ENCODE data around the gene SPOCK1. TPM values are rescaled to one million over a fixed set of nuclear protein-coding genes. Genes with fewer than 3 reads are reported as not detected.
"Not testable (repeated sequence)": the region's sequence is repeated elsewhere in the genome, so short reads cannot be mapped to it uniquely, and the experiment has no call there.

The SPOCK1 gene
- total and polyA plus RNA-seq, 12 donors = 13.7 to 70.3 (median 28.6) TPM

DNA sequence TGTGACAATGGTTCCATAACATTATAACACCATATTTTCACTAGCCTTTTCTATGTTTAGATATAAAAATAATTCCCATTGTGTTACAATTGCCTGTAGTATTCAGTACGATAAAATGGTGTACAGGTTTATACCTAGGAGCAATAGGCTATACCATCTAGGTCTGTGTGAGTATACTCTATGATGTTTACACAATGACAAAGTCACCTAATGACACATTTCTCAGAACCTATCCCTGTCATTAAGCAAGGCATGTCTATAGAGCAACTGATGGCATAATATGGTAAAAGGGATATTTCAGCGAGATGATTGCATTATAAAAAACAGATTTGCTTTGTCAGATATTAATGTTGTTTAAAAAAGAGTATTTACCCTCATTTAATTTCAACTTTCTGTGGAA lies 517.2 kb downstream of the SPOCK1 start:
- 90 to 93% methylated on average over 2 of the region's 2 CpGs for WGBS, 2 donors
- no peaks in the 10 kb centered on the region for H3K27me3 ChIP-seq
- intact Hi-C loops (cut with DNase I) = loop anchor here in 2 of 10 donors (10.0 kb wide), 2 partner anchors 167 to 1997 kb away; no protein-coding TSS in a partner anchor
- H3K4me1 ChIP-seq = peaks cover 0 to 23% (median 18%) of the 10 kb centered on the region in 9 donors
- TF ChIP-seq, protein P1, sequence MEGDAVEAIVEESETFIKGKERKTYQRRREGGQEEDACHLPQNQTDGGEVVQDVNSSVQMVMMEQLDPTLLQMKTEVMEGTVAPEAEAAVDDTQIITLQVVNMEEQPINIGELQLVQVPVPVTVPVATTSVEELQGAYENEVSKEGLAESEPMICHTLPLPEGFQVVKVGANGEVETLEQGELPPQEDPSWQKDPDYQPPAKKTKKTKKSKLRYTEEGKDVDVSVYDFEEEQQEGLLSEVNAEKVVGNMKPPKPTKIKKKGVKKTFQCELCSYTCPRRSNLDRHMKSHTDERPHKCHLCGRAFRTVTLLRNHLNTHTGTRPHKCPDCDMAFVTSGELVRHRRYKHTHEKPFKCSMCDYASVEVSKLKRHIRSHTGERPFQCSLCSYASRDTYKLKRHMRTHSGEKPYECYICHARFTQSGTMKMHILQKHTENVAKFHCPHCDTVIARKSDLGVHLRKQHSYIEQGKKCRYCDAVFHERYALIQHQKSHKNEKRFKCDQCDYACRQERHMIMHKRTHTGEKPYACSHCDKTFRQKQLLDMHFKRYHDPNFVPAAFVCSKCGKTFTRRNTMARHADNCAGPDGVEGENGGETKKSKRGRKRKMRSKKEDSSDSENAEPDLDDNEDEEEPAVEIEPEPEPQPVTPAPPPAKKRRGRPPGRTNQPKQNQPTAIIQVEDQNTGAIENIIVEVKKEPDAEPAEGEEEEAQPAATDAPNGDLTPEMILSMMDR (IDR thresholded peaks at IDR 0.05) = no peak
- DNase-seq (no peak), ATAC-seq (no peak)
- no peak overlapping the region for H3K4me3 ChIP-seq
- no peak overlapping the region for H3K27ac ChIP-seq
- no peaks in the 10 kb centered on the region for H3K36me3 ChIP-seq
- H3K9me3 ChIP-seq = no peaks in the 10 kb centered on the region

DNA sequence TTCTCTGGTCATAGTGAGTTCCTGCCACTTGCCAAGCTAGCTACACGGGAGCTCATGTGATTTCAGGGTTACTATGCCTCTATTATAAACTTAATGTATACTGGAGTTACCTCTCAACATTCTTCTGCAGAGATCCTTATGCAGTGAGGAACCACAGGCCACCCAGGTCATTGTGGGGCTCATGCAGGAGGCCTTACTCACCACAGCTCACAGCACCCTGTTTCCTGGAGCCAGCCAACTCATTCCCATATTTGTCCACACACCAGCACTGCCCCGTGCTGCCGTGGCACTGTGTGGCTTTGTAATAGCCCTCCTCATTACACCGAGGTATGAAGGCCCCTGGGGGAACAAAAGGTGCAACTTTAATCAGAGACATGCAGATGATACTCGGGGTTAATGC lies 520.0 kb downstream of the SPOCK1 start:
- intact Hi-C loops (cut with DNase I) = no loop called here
- Histone ChIP-seq H3K4me1 (peaks cover 0 to 1% (median 0%) of the 10 kb centered on the region in 9 donors), H3K4me3 (no peak overlapping the region), H3K27me3 (no peaks in the 10 kb centered on the region), H3K9me3 (no peaks in the 10 kb centered on the region), H3K27ac (no peak overlapping the region), H3K36me3 (no peaks in the 10 kb centered on the region)
- no peak for DNase-seq
- TF ChIP-seq, protein P1 (IDR thresholded peaks at IDR 0.05) = no peak
- 78 to 83% methylated on average over 5 of the region's 5 CpGs for WGBS, 2 donors
- ATAC-seq = no peak

DNA sequence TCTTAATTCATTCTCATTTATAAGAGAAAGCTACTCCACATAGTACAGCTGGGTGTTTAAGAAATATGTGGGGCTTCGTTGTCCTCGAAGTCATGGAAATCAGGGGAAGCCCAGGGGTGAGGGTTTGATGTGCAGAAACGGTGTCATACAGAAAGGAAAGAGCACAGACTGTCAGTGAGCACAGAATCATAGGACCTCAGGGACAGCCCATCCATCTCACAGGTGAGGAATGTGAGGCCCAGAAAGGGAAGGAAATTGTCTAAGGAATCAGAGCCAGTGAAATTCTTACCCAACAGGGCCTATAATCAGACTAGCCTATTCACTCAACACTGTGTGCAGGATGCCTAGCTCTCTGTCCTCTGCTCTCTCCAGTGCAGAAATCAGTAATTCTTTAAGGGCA lies 535.6 kb downstream of the SPOCK1 start:
- TF ChIP-seq, protein P1 (IDR thresholded peaks at IDR 0.05) = no peak
- H3K4me3 ChIP-seq = no peak overlapping the region
- H3K27ac ChIP-seq = no peak overlapping the region
- 66% methylated on average over 3 of the region's 3 CpGs for WGBS, 2 donors
- no peaks in the 10 kb centered on the region for H3K36me3 ChIP-seq
- no peaks in the 10 kb centered on the region for H3K27me3 ChIP-seq
- H3K4me1 ChIP-seq = no peaks in the 10 kb centered on the region
- H3K9me3 ChIP-seq = peaks cover 0 to 30% (median 0%) of the 10 kb centered on the region in 11 donors
- ATAC-seq (no peak), DNase-seq (no peak)
- intact Hi-C loops (cut with DNase I) = no loop called here

DNA sequence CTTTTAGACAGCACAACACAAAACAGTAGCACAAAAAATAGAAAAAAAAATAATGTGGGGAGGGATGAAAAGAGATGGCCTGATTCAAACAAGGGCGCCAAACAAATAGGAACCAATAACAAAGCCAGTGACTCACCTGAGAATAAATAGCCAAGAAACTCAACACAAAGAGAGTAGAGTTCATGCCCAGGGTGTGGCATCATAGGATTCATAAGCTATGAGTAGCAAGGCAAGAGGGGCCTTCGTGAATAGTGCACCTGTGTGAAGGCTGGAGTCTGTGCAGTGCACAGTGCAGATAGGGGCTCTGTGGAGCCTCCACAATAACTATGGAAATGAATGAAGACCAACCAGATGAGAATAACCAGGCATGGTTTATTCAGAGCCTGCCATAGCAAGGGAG lies 541.7 kb downstream of the SPOCK1 start:
- no peak for ATAC-seq
- Histone ChIP-seq H3K4me1 (no peaks in the 10 kb centered on the region), H3K27me3 (no peaks in the 10 kb centered on the region), H3K27ac (no peak overlapping the region), H3K36me3 (no peaks in the 10 kb centered on the region), H3K9me3 (peaks cover 0 to 34% (median 0%) of the 10 kb centered on the region in 11 donors), H3K4me3 (no peak overlapping the region)
- TF ChIP-seq, protein P1 (IDR thresholded peaks at IDR 0.05) = no peak
- intact Hi-C loops (cut with DNase I) = no loop called here
- no peak for DNase-seq
- 80 to 92% methylated on average over 2 of the region's 2 CpGs for WGBS, 2 donors

DNA sequence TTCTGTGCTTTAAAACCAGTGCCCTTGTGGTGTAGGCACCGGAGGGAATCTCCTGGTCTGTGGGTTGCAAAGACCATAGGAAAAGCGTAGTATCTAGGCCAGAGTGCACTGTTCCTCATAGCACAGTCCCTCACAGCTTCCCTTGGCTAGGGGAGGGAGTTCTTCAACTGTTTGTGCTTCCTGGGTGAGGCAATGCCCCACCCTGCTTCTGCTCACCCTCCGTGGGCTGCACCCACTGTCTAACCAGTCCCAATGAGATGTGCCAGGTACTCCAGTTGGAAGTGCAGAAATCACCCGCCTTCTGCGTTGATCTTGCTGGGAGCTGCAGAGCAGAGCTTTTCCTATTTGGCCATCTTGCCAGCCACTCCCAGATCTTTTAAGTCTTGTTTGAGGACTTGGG lies 545.0 kb downstream of the SPOCK1 start:
- H3K36me3 ChIP-seq; H3K4me1 ChIP-seq; H3K27ac ChIP-seq; ATAC-seq; DNase-seq; intact Hi-C loops (cut with DNase I); H3K4me3 ChIP-seq; H3K27me3 ChIP-seq: not testable (repeated sequence)
- WGBS, 2 donors = 81 to 84% methylated on average over 5 of the region's 5 CpGs
- peaks cover 0 to 39% (median 0%) of the 10 kb centered on the region in 11 donors for H3K9me3 ChIP-seq

DNA sequence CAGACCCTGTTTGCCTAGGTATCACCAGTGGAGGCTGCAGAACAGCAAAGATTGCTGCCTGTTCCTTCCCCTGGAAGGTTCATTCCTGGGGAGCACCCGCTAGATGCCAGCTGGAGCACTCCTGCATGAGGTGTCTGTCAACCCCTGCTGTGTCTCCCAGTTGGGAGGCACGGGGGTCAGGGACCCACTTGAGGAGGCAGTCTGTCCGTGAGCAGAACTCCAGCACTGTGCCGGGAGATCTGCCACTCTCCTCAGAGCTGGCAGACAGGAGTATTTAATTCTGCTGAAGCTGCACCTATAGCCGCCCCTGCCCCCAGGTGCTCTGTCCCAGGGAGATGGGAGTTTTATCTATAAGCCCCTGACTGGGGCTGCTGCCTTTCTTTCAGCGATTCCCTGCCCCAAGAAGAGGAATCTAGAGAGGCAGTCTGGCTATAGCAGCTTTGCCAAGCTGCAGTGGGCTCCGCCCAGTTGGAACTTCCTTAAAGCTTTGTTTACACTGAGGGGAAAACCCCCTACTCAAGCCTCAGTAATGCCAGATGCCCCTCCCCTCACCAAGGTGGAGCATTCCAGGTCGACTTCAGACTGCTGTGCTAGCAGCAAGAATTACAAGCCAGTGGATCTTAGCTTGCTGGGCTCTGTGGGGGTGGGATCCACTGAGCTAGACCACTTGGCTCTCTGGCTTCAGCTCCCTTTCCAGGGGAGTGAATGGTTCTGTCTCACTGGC lies 545.6 kb downstream of the SPOCK1 start:
- H3K36me3 ChIP-seq; intact Hi-C loops (cut with DNase I); ATAC-seq; H3K4me1 ChIP-seq; H3K27me3 ChIP-seq; DNase-seq; H3K4me3 ChIP-seq; H3K27ac ChIP-seq: not testable (repeated sequence)
- H3K9me3 ChIP-seq = peaks cover 0 to 42% (median 0%) of the 10 kb centered on the region in 11 donors
- 49% methylated on average over 8 of the region's 8 CpGs for WGBS, 2 donors
